T-helper 1 cell treated with Interleukin-12 subunit alpha and Interleukin-12 subunit beta and Interleukin-4 antibody, amounts not matched to agents 30 μg/mL and 1 μg/mL, for 36 hours (primary cell): Measurements from ENCODE around the gene ST7.
"Not testable (repeated sequence)": the region's sequence is repeated elsewhere in the genome, so short reads cannot be mapped to it uniquely, and the experiment has no call there.

Experiments used
- H3K27ac Mint-ChIP-seq: one replicate; pipeline ENCODE4 v1.8.0; 2021; ENCODE audit warnings: mild to moderate bottlenecking, mixed read lengths
- H3K27me3 Mint-ChIP-seq: one replicate; pipeline ENCODE4 v1.8.0; 2021; ENCODE audit warnings: low read depth, mixed read lengths
- H3K36me3 Mint-ChIP-seq: one replicate; pipeline ENCODE4 v1.8.0; 2021; ENCODE audit warnings: low read depth, mixed read lengths
- H3K4me1 Mint-ChIP-seq: one replicate; pipeline ENCODE4 v1.8.0; 2021; ENCODE audit warnings: low read depth, mixed read lengths
- H3K4me3 Mint-ChIP-seq: one replicate; pipeline ENCODE4 v1.8.0; 2021; ENCODE audit warnings: mild to moderate bottlenecking, moderate library complexity, mixed read lengths
- H3K9me3 Mint-ChIP-seq: one replicate; pipeline ENCODE4 v1.8.0; 2021; ENCODE audit warnings: mixed read lengths

The ST7 gene

DNA sequence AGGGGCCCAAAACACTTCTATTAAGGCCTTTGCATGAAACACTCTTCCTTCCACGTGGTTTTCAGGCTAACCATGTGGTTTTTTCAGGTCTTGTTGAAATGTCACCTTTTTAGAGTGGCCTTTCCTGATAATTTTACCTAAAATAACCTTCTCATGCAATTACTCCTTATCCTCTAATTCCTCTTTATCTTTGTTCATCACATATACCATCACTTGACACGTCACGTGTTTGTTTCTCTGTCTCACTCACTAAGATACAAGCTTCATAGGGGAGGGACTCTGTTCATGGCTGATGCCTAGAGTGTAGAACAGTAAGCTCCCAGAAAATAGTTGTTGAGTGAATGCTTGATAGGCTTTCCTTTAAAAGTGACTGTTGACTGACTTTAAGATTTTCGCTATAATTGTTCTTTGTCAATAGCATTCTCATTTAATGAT lies 63.7 kb downstream of the ST7 start:
- no peaks in the 10 kb centered on the region for H3K36me3 Mint-ChIP-seq
- no peak overlapping the region for H3K4me3 Mint-ChIP-seq
- H3K27ac Mint-ChIP-seq: no peak overlapping the region

DNA sequence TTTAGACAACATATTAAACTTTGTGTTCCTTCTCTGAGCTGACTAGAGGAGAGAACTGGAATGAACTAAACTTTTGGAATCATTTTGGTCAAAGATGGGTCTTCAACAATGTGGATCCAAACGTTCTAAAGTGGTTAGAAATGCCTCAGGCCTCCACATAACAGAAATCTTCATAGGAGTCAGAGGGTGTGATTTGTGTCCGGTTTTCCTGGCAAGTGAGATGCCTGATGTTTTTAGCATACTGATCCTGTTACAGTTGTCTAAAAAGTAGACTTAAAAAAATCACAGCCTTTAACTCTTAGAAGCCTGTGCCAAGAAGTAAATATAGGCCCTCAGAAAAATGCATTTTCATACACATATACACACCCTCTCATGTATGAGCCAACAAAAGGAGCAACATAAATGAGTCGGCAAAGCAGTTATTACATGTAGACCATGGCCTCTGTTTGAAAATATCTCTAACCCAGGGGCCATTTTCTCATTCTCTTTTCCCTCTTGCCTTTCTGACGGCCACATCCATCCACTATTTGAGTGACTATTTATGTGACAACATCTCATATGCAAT lies 64.5 kb downstream of the ST7 start:
- H3K4me1 Mint-ChIP-seq: peaks cover 2% of the 10 kb centered on the region
- peaks cover 28% of the 10 kb centered on the region for H3K27me3 Mint-ChIP-seq
- H3K9me3 Mint-ChIP-seq: no peaks in the 10 kb centered on the region
- no peak overlapping the region for H3K27ac Mint-ChIP-seq
- no peaks in the 10 kb centered on the region for H3K36me3 Mint-ChIP-seq
- H3K4me3 Mint-ChIP-seq: no peak overlapping the region

More for the DNA sequence above, 63.7 kb downstream of the ST7 start:
- Mint-ChIP-seq H3K27me3 (peaks cover 28% of the 10 kb centered on the region), H3K9me3 (no peaks in the 10 kb centered on the region), H3K4me1 (peaks cover 2% of the 10 kb centered on the region)

DNA sequence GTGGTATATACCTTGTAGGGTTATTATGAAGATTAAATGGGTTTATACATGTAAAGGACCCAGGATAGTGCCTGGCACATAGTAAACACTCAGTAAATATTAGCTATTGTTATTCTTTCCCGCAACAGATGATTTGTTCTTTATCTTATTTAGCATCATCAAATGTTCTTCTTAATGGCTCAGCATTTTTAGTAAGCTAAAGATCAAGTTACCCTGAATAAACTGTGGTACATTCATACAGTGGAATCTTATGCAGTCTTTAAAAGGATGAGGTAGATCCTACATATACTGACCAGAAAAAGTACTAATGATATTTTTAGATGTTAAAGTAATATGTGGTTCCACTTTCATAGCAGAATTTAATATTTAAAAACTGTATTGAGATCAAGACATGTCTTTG lies 65.4 kb downstream of the ST7 start:
- Mint-ChIP-seq H3K36me3 (no peaks in the 10 kb centered on the region), H3K27ac (no peak overlapping the region), H3K9me3 (no peaks in the 10 kb centered on the region), H3K4me3 (no peak overlapping the region), H3K27me3 (peaks cover 28% of the 10 kb centered on the region), H3K4me1 (peaks cover 2% of the 10 kb centered on the region)

DNA sequence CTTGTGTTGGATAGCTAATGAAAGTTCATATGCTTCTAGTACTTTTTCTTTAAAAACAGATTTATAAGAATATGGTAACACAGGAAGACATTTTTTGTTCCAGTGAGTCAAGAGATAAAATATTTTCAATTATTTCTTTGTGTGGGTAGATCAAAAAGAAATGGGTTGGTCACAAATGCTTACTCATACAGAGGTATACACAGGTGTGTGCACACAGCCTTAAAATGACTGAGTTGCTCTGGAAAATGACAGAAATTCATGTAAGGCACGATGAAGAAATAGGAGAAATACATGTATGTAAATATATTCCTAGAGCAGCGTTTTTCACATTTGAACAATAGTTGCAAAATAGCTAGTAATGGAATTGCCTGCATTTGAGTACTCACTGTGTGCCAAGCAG lies 66.0 kb downstream of the ST7 start:
- Mint-ChIP-seq H3K27ac (no peak overlapping the region), H3K4me3 (no peak overlapping the region), H3K4me1 (peaks cover 2% of the 10 kb centered on the region), H3K27me3 (peaks cover 25% of the 10 kb centered on the region), H3K9me3 (no peaks in the 10 kb centered on the region), H3K36me3 (no peaks in the 10 kb centered on the region)

DNA sequence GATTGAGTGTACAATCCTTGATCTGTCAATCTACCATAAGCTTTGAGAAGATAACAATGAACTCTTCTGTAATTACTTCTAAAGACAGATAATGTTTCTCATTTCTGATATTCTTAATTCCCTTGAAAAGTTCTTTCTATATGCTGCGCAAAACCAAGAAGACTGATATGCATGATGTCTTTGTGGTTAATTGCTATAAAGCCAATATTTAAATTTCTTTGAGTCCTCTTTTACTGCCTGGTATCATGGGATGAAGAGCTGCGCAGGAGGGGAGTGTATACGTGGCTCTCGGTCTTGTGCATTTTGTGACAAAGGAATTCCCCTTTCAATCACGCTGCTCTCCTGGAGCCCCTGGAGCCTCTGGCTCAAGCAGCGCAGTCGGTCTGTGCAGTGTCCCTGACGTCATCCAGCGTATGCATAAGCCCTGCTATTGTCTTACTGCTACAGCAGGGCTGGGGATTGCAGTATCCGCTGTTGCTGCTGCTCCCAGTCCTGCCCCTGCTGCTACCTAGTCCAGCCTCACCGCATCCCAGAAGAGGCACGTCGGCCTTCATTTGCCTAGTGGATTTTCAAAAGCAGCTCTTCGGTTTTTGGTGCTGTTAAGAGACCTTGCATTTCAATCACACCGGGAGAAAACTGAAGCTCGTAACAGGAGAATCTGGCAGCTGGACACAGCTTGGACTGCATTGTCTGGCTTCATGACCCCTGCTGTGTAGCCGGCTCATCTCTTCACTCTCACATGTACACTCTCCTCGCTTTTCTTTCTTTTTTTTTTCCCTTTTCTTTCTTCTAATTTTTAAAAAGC lies 66.7 kb downstream of the ST7 start:
- Mint-ChIP-seq H3K27me3 (peaks cover 24% of the 10 kb centered on the region), H3K4me1 (peaks cover 2% of the 10 kb centered on the region), H3K9me3 (no peaks in the 10 kb centered on the region), H3K36me3 (no peaks in the 10 kb centered on the region), H3K4me3 (no peak overlapping the region), H3K27ac (no peak overlapping the region)

DNA sequence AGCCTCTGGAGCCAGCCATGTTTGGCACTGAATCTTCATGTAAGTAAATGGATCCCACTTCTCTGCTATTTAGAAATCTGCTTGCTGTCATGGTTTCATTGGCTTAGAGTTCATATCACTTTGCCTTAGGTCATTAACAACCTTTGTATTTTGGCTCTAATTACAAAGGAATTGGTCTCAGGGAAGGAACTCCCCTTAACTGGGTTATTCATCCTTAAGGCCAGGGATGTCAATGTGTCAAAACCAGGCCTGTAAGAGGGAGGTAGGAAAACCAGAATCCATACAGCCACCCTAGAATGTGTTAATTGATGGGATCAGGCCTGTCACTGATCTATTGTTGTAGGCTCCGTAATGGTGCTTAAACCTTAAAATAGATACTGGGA lies 67.3 kb downstream of the ST7 start:
- Mint-ChIP-seq H3K36me3 (no peaks in the 10 kb centered on the region), H3K4me3 (no peak overlapping the region), H3K27me3 (peaks cover 18% of the 10 kb centered on the region), H3K27ac (no peak overlapping the region), H3K4me1 (peaks cover 2% of the 10 kb centered on the region), H3K9me3 (no peaks in the 10 kb centered on the region)

DNA sequence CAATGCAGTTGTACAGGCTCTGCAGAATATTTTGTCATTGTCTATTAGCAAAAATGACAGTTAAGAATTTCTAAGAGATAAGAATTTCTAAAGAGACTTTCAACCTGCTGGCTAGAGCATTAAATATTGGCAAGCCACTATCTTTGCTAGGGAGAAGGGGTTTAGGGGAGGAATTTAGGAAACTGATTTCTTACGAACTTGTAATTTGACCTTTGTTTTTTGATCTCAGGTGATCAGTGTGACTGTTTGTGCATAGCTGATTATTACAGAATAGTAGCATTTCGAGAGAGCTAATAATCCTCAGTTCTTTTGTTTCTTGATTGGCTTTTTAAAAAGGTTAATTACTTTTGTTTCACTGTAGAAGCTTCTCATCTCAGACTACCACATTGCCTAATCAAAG lies 68.1 kb downstream of the ST7 start:
- Mint-ChIP-seq H3K27me3 (peaks cover 12% of the 10 kb centered on the region), H3K27ac (no peak overlapping the region), H3K9me3 (no peaks in the 10 kb centered on the region), H3K36me3 (no peaks in the 10 kb centered on the region), H3K4me1 (peaks cover 2% of the 10 kb centered on the region), H3K4me3 (no peak overlapping the region)

DNA sequence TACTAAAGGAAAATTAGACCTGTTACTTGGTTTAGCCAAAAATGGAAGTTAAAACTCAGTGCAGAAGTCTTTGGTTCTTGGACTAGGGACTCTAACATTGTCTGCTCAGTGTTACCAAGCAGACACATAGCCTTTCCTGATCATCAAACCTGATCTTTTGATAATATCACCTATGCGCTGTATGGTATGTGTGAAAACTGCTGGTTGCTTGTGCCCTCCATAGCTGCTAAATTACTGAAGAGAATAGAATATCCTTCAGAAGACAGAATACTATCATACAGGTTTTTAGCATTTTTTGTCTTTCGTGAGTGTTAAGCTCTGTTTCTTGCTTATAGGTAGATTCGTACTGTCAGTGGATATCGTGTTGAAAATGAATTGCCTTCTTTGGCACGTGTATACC lies 68.7 kb downstream of the ST7 start:
- Mint-ChIP-seq H3K9me3 (no peaks in the 10 kb centered on the region), H3K4me3 (no peak overlapping the region), H3K36me3 (no peaks in the 10 kb centered on the region), H3K4me1 (peaks cover under 1% of the 10 kb centered on the region), H3K27me3 (peaks cover 11% of the 10 kb centered on the region), H3K27ac (no peak overlapping the region)

DNA sequence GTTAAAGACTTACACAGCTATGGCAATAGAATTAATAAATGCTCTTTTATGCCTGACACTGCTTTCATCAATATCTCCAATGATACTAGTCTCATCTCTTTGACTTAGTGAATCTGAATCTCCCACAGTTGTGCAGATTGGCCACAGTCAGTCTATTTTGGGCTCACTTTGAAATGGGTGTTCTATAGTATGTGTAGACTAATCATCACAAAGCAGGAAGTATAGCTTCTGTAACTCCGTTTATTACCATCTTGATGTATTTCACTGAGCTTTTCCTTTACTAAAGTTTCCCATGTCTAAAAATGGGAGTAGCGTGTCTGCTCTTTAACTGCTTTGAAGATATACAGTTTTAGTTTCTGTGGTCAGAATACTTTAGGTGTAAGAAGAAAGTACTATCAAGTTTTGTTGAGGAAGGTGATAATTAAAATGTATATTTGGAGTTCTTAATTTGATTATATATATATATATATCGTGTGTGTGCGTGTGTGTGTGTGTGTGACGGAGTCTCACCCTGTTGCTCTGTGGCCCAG lies 70.1 kb downstream of the ST7 start:
- Mint-ChIP-seq H3K36me3 (no peaks in the 10 kb centered on the region), H3K27me3 (peaks cover under 1% of the 10 kb centered on the region), H3K9me3 (no peaks in the 10 kb centered on the region), H3K4me1 (no peaks in the 10 kb centered on the region), H3K4me3 (no peak overlapping the region), H3K27ac (no peak overlapping the region)

DNA sequence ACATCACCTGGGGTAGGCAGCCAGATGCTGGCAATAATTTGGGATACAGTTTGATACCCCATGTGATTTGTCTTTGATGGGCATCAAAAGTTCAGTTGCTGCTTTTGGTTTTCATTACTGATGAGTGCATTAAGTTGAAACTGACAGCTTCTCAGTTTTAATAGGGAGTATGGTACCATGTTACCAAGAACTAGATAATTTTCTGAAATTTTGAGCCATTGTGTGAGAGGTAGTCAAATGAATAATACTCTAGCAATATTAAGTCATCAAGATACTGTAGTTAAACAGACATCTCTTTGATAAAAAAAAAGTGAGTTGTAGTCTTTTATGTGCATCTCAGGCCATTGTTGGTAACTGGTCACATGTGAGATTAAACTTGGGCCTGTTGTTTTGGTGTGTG lies 71.5 kb downstream of the ST7 start:
- no peaks in the 10 kb centered on the region for H3K9me3 Mint-ChIP-seq
- no peaks in the 10 kb centered on the region for H3K36me3 Mint-ChIP-seq
- no peaks in the 10 kb centered on the region for H3K27me3 Mint-ChIP-seq
- H3K4me3 Mint-ChIP-seq: no peak overlapping the region
- no peaks in the 10 kb centered on the region for H3K4me1 Mint-ChIP-seq
- no peak overlapping the region for H3K27ac Mint-ChIP-seq

DNA sequence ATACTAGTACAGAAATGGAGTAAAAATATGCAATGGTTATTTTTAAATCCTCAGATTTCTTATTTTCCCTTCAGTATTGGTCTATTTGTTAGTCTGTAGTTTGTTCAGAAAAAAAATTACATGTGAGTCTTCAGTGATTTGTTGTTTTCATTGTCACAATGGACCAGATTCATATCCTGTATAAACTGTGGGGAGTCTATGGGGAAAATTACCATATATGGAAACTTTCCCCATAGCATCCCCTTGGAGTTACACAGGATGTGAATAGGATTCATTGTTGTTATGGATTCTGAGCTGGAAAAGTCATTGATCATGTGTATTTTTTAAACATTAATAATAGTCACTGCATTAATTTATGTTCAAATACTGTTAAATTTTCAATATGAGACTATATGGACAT lies 72.6 kb downstream of the ST7 start:
- Mint-ChIP-seq H3K4me3 (no peak overlapping the region), H3K27ac (no peak overlapping the region), H3K9me3 (peaks cover 8% of the 10 kb centered on the region), H3K36me3 (no peaks in the 10 kb centered on the region), H3K27me3 (no peaks in the 10 kb centered on the region), H3K4me1 (no peaks in the 10 kb centered on the region)

DNA sequence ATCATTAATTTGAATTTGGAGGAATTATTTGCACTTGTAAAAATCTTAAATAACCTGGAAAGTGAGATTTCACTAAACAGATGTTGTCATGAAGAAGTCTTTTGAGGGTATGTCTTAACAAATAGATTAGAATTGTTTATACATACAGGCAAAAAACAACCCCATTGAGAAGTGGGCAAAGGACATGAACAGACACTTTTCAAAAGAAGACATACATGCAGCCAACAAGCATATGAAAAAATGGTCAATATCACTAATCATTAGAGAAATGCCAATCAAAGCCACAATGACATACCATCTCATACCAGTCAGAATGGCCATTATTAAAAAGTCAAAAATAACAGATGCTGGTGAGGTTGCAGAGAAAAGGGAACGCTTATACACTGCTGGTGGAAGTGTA lies 77.0 kb downstream of the ST7 start:
- not testable (repeated sequence) for H3K4me1 Mint-ChIP-seq, H3K9me3 Mint-ChIP-seq, H3K27me3 Mint-ChIP-seq, H3K4me3 Mint-ChIP-seq, H3K36me3 Mint-ChIP-seq, H3K27ac Mint-ChIP-seq

DNA sequence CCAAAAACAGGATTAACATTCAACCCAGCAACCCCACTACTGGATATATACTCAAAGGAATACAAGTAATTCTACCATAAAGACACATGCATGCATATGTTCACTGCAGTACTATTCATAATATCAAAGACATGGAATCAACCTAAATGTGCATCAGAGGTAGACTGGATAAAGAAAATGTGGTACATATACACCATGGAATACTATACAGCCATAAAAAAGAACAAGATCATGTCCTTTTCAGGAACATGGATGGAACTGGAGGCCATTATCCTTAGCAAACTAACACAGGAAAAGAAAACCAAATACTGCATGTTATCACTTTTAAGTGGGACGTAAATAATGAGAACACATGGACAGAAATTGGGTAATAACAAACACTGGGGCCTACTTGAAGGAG lies 77.5 kb downstream of the ST7 start:
- H3K27ac Mint-ChIP-seq, H3K4me3 Mint-ChIP-seq: not testable (repeated sequence)

DNA sequence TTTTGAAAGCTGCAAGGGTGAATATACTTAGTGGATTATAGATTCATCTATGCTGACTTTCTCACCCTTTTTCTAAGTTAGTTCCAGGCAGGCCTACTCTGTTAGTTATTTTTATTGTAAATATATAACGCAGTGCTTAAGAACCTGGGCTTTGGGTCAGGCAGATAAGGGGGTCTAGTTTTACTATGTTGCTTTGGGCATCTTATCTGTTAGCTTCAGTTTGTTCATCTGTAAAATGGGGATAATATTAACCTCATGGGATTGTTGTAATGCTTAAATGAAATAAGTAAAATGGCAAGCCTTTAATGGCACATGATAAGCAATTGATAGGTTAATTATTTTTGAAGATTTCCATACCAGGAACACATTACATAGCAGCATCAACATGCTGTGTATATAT lies 79.5 kb downstream of the ST7 start:
- no peaks in the 10 kb centered on the region for H3K36me3 Mint-ChIP-seq
- no peaks in the 10 kb centered on the region for H3K4me1 Mint-ChIP-seq
- peaks cover 8% of the 10 kb centered on the region for H3K27me3 Mint-ChIP-seq
- no peak overlapping the region for H3K27ac Mint-ChIP-seq
- H3K9me3 Mint-ChIP-seq: peaks cover 8% of the 10 kb centered on the region
- H3K4me3 Mint-ChIP-seq: no peak overlapping the region

More for the DNA sequence above, 77.5 kb downstream of the ST7 start:
- H3K9me3 Mint-ChIP-seq, H3K27me3 Mint-ChIP-seq, H3K4me1 Mint-ChIP-seq, H3K36me3 Mint-ChIP-seq: not testable (repeated sequence)

DNA sequence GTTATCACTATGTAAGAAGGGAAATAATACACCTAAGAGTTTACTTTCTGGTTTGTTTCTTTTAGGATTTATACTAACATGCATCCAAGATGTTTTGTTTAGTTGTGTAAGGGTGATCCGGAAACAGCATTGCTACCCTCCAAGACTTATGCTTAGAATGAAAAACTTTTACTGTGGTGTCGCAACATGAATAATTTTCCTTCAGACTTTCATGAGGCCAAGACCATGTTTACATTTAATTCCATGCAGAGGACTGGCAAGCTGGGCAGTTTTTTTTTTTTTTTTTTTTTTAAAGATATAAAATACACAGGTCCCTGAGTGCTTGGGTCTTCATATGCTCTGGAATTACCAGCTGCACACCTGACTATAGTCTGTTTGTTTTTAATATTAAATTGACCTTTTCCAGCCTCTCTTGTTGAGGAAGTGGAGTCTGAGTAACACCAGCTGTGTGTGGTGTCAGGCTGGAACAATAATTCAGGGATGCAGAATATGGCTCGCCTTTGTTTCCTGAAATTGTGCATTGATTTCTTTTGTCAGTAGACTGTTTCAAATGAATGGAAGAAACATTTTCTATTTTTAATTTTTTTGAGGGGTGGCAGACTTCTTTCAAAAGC lies 81.7 kb downstream of the ST7 start:
- H3K27me3 Mint-ChIP-seq: peaks cover 14% of the 10 kb centered on the region
- no peaks in the 10 kb centered on the region for H3K36me3 Mint-ChIP-seq
- no peak overlapping the region for H3K4me3 Mint-ChIP-seq
- no peaks in the 10 kb centered on the region for H3K4me1 Mint-ChIP-seq
- peaks cover 8% of the 10 kb centered on the region for H3K9me3 Mint-ChIP-seq
- H3K27ac Mint-ChIP-seq: no peak overlapping the region
